Measurements from ENCODE around the gene TAS1R3.

The TAS1R3 gene

GRCh38 chr1:1340791-1341548 is 9.9 kb downstream of the TAS1R3 start:
- DNase-seq, result no peak

- DNase-seq, result no peak
These were observed 10.5 kb downstream of the TAS1R3 start for GRCh38 chr1:1341549-1342021.

- DNase-seq, result no peak
These were observed 11.0 kb downstream of the TAS1R3 start for GRCh38 chr1:1342061-1342562.

GRCh38 chr1:1342584-1343115 is 11.6 kb downstream of the TAS1R3 start:
- DNase-seq, result no peak

- DNase-seq, result no peak
These were observed 12.8 kb downstream of the TAS1R3 start for GRCh38 chr1:1343811-1344421.

GRCh38 chr1:1344655-1345361 is 13.7 kb downstream of the TAS1R3 start:
- DNase-seq, result no peak

GRCh38 chr1:1345384-1345783 is 14.3 kb downstream of the TAS1R3 start:
- no peak for DNase-seq

- no peak for DNase-seq
These were observed 14.9 kb downstream of the TAS1R3 start for GRCh38 chr1:1345860-1346500.

- DNase-seq, result no peak
These were observed 15.4 kb downstream of the TAS1R3 start for GRCh38 chr1:1346501-1346890.

GRCh38 chr1:1347026-1347595 is 16.0 kb downstream of the TAS1R3 start:
- no peak for DNase-seq

- no peak for DNase-seq
These were observed 16.8 kb downstream of the TAS1R3 start for GRCh38 chr1:1347663-1348419.

GRCh38 chr1:1348420-1349255 is 17.6 kb downstream of the TAS1R3 start:
- DNase-seq, result no peak

- peak; percentile 73 for DNase-seq
These were observed 18.4 kb downstream of the TAS1R3 start, which contains the start of gene DVL1 for GRCh38 chr1:1349256-1350012. TSS of gene DVL1 (minus strand) at chr1:1349418. CDS start at chr1:1349065, 353 bp downstream.

GRCh38 chr1:1351511-1352427 is 20.7 kb downstream of the TAS1R3 start:
- DNase-seq, result no peak

GRCh38 chr1:1352786-1353388 is 21.8 kb downstream of the TAS1R3 start:
- DNase-seq, result no peak

- DNase-seq, result no peak
These were observed 22.5 kb downstream of the TAS1R3 start for GRCh38 chr1:1353389-1354151.

Data from T-helper 9 cell (primary cell).